Fibroblast of villous mesenchyme (primary cell): ENCODE data around the gene PATJ. TPM values are rescaled to one million over a fixed set of nuclear protein-coding genes. Genes with fewer than 3 reads are reported as not detected.
A peak's percentile ranks its signal among the peaks of the same experiment; 100 is the strongest.
"Not testable (repeated sequence)": the region's sequence is repeated elsewhere in the genome, so short reads cannot be mapped to it uniquely, and the experiment has no call there.

Experiments
- DNase-seq: peaks from one replicate; pipeline ENCODE4 v3.0.0-alpha.2; 2010; ENCODE audit warnings: low read depth
- H3K4me3 ChIP-seq: 2 replicates; pipeline ENCODE4 v1.5.1; 2011; ENCODE audit warnings: low read depth, mild to moderate bottlenecking, low read length
- total RNA-seq: library from RNA; depleted of rRNA; stranded (reverse); fragments of >200 nt; gene quantifications from 2 replicates; pipeline ENCODE4 v1.2.3, GENCODE V29; 2012
- TF ChIP-seq, protein P1 (sequence below): IDR thresholded peaks from 2 replicates; pipeline ENCODE4 v1.5.1; 2012; ENCODE audit warnings: low read depth, mild to moderate bottlenecking, low read length; ENCODE audit not compliant: insufficient read depth

Gene PATJ
- total RNA-seq, 1 donor, result 9.5 TPM

DNA sequence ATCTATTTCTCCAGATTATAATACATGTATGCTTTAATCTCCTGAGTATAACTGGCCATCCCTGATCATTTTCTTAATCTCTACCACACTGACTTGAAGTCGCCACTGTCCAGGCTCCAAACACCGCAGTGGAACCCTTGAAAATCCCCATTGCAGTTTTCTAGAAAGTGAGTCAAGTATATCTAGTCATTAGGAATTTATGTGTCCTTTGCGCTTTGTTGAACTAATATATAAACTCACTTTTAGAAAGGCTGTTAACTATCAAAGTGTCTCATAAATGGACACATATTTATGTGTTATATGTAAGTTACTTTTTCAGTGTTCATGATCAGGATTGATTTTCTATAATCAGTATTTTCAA is 211.5 kb downstream of the PATJ start:
- DNase-seq, result no peak
- no peak overlapping the region for H3K4me3 ChIP-seq
- TF ChIP-seq, protein P1, sequence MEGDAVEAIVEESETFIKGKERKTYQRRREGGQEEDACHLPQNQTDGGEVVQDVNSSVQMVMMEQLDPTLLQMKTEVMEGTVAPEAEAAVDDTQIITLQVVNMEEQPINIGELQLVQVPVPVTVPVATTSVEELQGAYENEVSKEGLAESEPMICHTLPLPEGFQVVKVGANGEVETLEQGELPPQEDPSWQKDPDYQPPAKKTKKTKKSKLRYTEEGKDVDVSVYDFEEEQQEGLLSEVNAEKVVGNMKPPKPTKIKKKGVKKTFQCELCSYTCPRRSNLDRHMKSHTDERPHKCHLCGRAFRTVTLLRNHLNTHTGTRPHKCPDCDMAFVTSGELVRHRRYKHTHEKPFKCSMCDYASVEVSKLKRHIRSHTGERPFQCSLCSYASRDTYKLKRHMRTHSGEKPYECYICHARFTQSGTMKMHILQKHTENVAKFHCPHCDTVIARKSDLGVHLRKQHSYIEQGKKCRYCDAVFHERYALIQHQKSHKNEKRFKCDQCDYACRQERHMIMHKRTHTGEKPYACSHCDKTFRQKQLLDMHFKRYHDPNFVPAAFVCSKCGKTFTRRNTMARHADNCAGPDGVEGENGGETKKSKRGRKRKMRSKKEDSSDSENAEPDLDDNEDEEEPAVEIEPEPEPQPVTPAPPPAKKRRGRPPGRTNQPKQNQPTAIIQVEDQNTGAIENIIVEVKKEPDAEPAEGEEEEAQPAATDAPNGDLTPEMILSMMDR, result no peak

DNA sequence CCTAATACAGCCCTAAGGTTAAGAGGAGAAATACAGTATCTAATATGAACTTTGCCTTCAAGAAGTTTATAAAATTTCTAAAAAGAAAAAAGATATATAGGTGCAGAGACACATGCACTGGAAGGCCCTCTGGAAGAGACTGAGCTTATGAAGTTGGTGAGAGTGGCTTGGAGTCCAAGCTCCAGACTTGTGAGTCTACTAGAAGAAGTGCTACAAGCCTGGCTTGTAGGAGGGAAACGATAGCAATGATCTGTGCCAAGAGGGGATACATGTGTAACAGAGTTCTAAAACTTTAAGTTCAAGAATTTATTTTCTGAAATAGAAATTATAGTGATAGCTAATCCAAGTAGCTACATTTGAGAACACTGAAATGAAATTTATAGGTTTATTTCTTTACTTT is 213.0 kb downstream of the PATJ start:
- no peak for DNase-seq
- H3K4me3 ChIP-seq, result no peak overlapping the region
- TF ChIP-seq, protein P1, result no peak

DNA sequence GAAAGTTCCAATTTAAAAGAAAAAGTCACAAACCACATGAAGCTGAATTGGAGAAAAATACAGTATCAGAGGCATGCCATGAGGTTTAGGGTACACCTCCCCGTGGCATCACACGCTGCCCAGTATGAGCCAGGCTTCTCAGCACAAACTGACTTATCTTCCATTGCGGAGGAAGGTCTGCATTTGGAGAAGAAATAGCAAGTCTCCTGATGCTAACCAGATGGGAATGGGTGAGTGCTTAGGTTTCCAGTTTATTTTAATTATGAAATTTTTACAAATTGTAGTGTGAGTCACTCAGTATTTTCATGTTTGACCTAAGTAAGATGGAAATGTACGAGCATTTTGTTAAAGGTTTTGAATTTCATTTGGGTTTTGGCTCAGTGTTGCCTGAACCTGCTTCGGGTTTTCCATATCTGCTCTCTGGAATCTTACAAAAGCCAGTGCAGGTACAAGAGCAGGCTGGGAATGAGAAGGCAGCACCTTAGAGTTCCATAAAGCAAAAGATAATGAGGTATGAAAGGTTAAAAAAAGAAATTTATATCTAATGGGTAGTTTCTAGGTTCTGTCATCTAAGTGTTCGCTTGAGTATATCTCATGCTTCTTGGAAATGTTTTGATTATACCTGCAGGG is 213.9 kb downstream of the PATJ start:
- no peak overlapping the region for H3K4me3 ChIP-seq
- TF ChIP-seq, protein P1, result no peak
- DNase-seq, result peak; percentile 6

DNA sequence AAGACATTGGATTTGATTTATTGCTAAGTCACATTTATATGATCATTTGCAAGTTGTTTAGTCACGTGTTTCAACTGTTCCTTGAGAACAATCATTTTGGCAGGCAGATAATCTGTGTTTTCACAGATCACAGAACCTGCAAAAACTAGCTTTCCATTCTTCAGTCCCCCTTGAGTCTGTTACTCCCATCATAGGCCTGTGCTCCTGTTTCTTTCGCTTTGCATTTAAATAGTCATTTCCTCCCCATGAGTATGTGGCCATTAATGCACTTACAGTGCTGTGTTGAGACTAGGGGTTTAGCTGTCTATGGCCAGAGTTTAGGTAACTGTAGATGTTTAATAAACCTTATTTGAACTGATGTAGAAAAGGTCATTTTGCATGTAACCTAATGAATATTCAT is 214.5 kb downstream of the PATJ start:
- DNase-seq, result no peak
- H3K4me3 ChIP-seq, result no peak overlapping the region
- TF ChIP-seq, protein P1, result no peak

DNA sequence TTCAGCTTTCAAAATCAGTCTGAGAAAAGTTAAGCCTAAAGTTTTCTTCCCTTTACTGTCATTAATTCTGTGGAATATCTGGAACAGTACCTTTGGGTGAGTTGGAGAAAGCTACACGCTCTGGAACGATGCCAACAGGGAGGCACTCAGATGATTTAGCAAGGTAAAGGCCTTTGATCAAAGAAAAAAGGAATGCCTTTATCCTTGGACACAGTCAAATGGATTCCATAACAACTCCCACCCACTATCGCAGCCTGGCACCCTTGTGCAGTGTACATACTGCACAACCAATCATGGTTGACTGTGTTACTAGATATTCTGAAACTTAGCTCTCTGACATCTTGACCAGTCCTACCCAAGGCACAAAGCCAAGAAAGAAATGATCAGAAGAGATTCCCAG is 218.7 kb downstream of the PATJ start:
- H3K4me3 ChIP-seq, result no peak overlapping the region
- DNase-seq, result no peak
- TF ChIP-seq, protein P1, result no peak

DNA sequence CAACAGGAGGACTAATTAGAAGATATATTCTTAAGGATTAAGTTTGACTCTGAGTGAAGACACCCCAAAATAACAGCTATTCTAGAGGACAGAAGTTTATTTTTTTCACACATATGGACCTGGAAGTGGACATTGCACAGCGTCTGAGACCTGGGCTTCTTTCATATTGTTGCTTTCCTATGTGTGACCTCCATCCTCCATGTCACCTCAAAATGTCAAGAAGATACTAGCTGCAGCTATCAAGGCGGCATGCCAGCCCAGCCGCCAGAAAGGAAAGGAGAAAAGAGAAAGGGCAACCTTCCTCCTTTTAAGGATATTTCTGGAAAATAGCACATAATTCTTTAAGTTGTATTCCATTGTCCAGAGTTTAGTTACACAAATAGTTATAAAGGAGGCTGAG is 220.4 kb downstream of the PATJ start:
- H3K4me3 ChIP-seq, result no peak overlapping the region
- TF ChIP-seq, protein P1, result no peak
- DNase-seq, result no peak

DNA sequence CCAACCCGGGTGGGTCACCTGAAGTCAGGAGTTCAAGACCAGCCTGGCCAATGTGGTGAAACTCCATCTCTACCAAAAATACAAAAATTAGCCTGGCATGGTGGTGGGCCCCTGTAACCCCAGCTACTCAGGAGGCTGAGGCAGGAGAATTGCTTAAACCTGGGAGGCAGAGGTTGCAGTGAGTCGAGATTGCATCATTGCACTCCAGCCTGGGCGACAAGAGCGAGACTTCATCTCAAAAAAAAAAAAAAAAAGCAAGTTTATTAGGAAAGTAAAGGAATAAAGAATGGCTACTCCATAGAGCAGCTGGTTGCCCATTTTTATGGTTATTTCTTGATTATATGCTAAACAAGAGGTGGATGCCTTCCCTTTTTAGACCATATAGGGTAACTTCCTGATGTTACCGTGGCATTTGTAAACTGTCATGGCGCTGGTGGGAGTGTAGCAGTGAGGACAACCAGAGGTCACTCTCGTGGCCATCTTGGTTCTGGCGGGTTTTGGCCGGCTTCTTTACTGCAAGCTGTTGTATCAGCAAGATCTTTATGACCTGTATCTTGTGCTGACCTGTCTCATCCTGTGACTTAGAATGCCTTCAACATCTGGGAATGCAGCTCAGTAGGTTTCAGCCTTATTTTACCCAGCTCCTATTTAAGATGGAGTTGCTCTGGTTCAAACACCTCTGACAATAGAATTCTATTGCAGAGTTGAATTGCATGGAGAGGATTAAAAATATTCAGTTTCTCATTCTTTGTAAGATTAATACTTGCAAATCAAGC is 224.4 kb downstream of the PATJ start:
- not testable (repeated sequence) for DNase-seq, H3K4me3 ChIP-seq
